ENCODE measurements around the gene B3GAT3. TPM values are rescaled to one million over a fixed set of nuclear protein-coding genes. Genes with fewer than 3 reads are reported as not detected.
A peak's percentile ranks its signal among the peaks of the same experiment; 100 is the strongest.

B3GAT3 gene
- total RNA-seq, 1 experiment from 2014 or later, result 65.8 TPM

GRCh38 chr11:62592146-62592815 is 29.5 kb downstream of the B3GAT3 start:
- no peaks in the 10 kb centered on the region for H3K27me3 ChIP-seq (ENCODE audit: low read length)
- H3K9me3 ChIP-seq (ENCODE audit: low read length), result no peaks in the 10 kb centered on the region
- DNase-seq, result no peak
- H3K9me2 ChIP-seq (replicated peaks; ENCODE audit: low read length), result no peaks in the 10 kb centered on the region
- TF ChIP-seq EZH2phosphoT487 (IDR thresholded peaks at IDR 0.05; ENCODE audit: borderline replicate concordance, low read length) (no peak), EZH2 (IDR thresholded peaks at IDR 0.05; ENCODE audit: low read length, unreplicated experiment) (no peak), CTCF (conservative IDR thresholded peaks at IDR 0.05; ENCODE audit: low read depth, low read length) (no peak)
- peaks cover 25% of the 10 kb centered on the region for H3K79me2 ChIP-seq (ENCODE audit: low read length)
- TSS peak; percentile 99 for BruUV-seq (replicated peaks)
- peak overlapping the region; percentile 76 for H3K4me3 ChIP-seq (ENCODE audit: low read length)
- peak overlapping the region; percentile 69 for H3K27ac ChIP-seq (ENCODE audit: low read length)
- no peak for ATAC-seq
- H2AFZ ChIP-seq (ENCODE audit: low read length), result peak overlapping the region; percentile 68
- ChIA-PET POLR2A (ENCODE audit: unreplicated experiment) (interaction anchor here (0.6 to 3.1 kb wide), 17 partner anchors 9 to 249 kb away, joined by 3 to 30 read pairs (median 6); partner anchors contain the start of genes AHNAK, B3GAT3, C11orf98 and CSKMT), CTCF (interaction anchor here (0.7 to 1.7 kb wide), 13 partner anchors 9 to 1408 kb away, joined by 3 to 9 read pairs (median 4); partner anchors contain the start of genes EEF1G, MTA2 and SLC3A2)
- peak overlapping the region; percentile 93 for H3K4me2 ChIP-seq (ENCODE audit: low read length)
- H3K4me1 ChIP-seq (ENCODE audit: insufficient read depth, low read length), result peaks cover 24% of the 10 kb centered on the region
- peaks cover 7% of the 10 kb centered on the region for H3F3A ChIP-seq (ENCODE audit: low read length, unreplicated experiment)
- peaks cover 40% of the 10 kb centered on the region; the same call in 1 of the 2 replicates for H3K36me3 ChIP-seq (ENCODE audit: low read depth, low read length)
- intact Hi-C loops (cut with micrococcal nuclease), result loop anchor here (5.0 kb wide), 1 partner anchor 60 kb away; the partner anchor contains the start of gene INTS5
- H3K9ac ChIP-seq (ENCODE audit: low read length), result peak overlapping the region; percentile 75
- H4K20me1 ChIP-seq (ENCODE audit: low read length), result no peaks in the 10 kb centered on the region

GRCh38 chr11:62591448-62592145 is 30.2 kb downstream of the B3GAT3 start, which contains the start of gene TUT1:
Gene TUT1 (minus strand): TSS chr11:62591523. CDS start chr11:62591485, 38 bp downstream.
- H4K20me1 ChIP-seq (ENCODE audit: low read length), result no peaks in the 10 kb centered on the region
- peaks cover 7% of the 10 kb centered on the region for H3F3A ChIP-seq (ENCODE audit: low read length, unreplicated experiment)
- ATAC-seq (peak; percentile 81), DNase-seq (peak; percentile 100)
- TF ChIP-seq CTCF (conservative IDR thresholded peaks at IDR 0.05; ENCODE audit: low read depth, low read length) (no peak), EZH2 (IDR thresholded peaks at IDR 0.05; ENCODE audit: low read length, unreplicated experiment) (no peak), EZH2phosphoT487 (IDR thresholded peaks at IDR 0.05; ENCODE audit: borderline replicate concordance, low read length) (no peak)
- no peaks in the 10 kb centered on the region for H3K9me2 ChIP-seq (replicated peaks; ENCODE audit: low read length)
- peak within 1 kb of the TSS; percentile 68 for H2AFZ ChIP-seq (ENCODE audit: low read length)
- peaks cover 26% of the 10 kb centered on the region for H3K79me2 ChIP-seq (ENCODE audit: low read length)
- H3K4me1 ChIP-seq (ENCODE audit: insufficient read depth, low read length), result peaks cover 25% of the 10 kb centered on the region
- ChIA-PET CTCF (interaction anchor here (0.5 to 1.7 kb wide), 17 partner anchors 10 to 1409 kb away, joined by 3 to 9 read pairs (median 4); partner anchors contain the start of genes ASRGL1, EEF1G, MTA2 and SLC3A2), POLR2A (ENCODE audit: unreplicated experiment) (interaction anchor here (0.5 to 3.1 kb wide), 24 partner anchors 10 to 1030 kb away, joined by 3 to 30 read pairs (median 4); partner anchors contain the start of genes B3GAT3, C11orf98, CSKMT and EEF1G)
- BruUV-seq (replicated peaks), result no TSS peak
- peak within 1 kb of the TSS; percentile 93 for H3K4me2 ChIP-seq (ENCODE audit: low read length)
- peak within 1 kb of the TSS; percentile 69 for H3K27ac ChIP-seq (ENCODE audit: low read length)
- H3K36me3 ChIP-seq (ENCODE audit: low read depth, low read length), result peaks cover 37% of the 10 kb centered on the region; the same call in 1 of the 2 replicates
- no peaks in the 10 kb centered on the region for H3K9me3 ChIP-seq (ENCODE audit: low read length)
- peak within 1 kb of the TSS; percentile 90 for H3K9ac ChIP-seq (ENCODE audit: low read length)
- H3K4me3 ChIP-seq (ENCODE audit: low read length), result peak within 1 kb of the TSS; percentile 76
- intact Hi-C loops (cut with micrococcal nuclease), result loop anchor here (1.0 to 5.0 kb wide), 5 partner anchors 8 to 61 kb away; partner anchors contain the start of gene INTS5
- no peaks in the 10 kb centered on the region for H3K27me3 ChIP-seq (ENCODE audit: low read length)

Data from PC-3 (cell line).